ENCODE measurements around the gene IL6R.
"Not testable (repeated sequence)": the region's sequence is repeated elsewhere in the genome, so short reads cannot be mapped to it uniquely, and the experiment has no call there.

IL6R gene

DNA sequence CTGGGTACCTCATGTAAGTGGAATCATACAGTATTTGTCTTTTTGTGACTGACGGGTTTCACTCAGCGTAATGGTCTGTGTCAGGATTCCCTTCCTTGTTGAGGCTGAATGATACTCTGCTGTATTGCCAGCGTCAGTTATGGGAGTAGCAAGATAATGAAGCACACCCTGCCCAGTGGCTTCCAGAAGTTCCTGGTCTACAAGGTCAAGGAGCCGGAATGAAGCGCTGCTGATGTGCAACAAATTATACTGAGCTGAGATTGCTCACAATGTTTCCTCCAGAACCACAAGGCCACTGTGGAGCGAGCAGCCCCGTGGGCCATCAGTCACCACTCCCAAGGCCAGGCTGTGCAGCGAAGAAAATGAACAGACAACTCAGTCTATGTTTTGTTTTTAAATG lies 72.9 kb downstream of the IL6R start:
- no peaks in the 10 kb centered on the region for H3K27me3 ChIP-seq
- no peak overlapping the region for H3K4me2 ChIP-seq
- H3K9me3 ChIP-seq: no peaks in the 10 kb centered on the region
- H3K36me3 ChIP-seq: no peaks in the 10 kb centered on the region
- no peak overlapping the region for H3K4me3 ChIP-seq
- peaks cover 38% of the 10 kb centered on the region for H3K4me1 ChIP-seq
- no peak overlapping the region for H3K27ac ChIP-seq
- no peak for TF ChIP-seq Cebpa-rat (IDR thresholded peaks at IDR 0.05)
- H3K9ac ChIP-seq: no peak overlapping the region
- H4K20me1 ChIP-seq: no peaks in the 10 kb centered on the region

- Histone ChIP-seq H3K36me3 (no peaks in the 10 kb centered on the region), H3K4me2 (no peak overlapping the region), H3K9ac (no peak overlapping the region), H3K27ac (no peak overlapping the region), H4K20me1 (no peaks in the 10 kb centered on the region), H3K9me3 (no peaks in the 10 kb centered on the region), H3K27me3 (no peaks in the 10 kb centered on the region), H3K4me3 (no peak overlapping the region), H3K4me1 (peaks cover 36% of the 10 kb centered on the region)
- no peak for TF ChIP-seq Cebpa-rat (IDR thresholded peaks at IDR 0.05)
Measured at GRCh38 chr1:154478639-154479038, 73.5 kb downstream of the IL6R start.

DNA sequence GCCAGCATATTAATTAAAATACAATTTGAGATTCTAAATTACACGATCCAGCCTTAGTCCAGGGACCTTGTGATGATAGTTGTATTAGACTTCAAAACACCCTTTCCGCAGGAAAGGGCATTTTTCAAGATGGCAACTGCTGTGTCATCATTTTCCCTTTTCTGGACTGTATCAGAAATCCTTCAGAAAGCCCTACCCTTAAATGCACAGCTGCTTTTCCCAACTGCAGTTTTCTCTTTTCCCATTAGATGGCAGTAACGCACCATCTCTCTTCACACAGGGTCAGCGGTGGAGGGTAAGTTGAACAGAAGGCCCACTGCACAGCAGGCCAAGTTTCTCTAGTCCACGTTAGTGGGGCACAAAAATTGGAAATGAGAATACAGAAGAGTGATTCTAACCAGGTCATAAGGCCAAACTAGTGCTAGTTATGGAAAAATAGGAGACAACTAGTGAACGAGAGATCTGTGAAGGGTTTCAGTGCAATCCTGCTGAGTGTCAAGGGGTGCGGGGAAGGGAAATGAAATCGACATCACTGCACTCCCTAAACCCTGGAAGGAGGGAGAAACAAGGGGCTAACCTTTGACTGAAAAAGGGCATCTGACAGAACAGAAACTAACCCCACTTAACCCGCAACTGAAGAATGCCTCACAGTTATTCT lies 74.8 kb downstream of the IL6R start:
- H3K27me3 ChIP-seq: no peaks in the 10 kb centered on the region
- no peak overlapping the region for H3K4me3 ChIP-seq
- H3K9me3 ChIP-seq: no peaks in the 10 kb centered on the region
- no peak overlapping the region for H3K9ac ChIP-seq
- H3K4me1 ChIP-seq: peaks cover 34% of the 10 kb centered on the region
- no peak for TF ChIP-seq Cebpa-rat (IDR thresholded peaks at IDR 0.05)
- H4K20me1 ChIP-seq: no peaks in the 10 kb centered on the region
- no peak overlapping the region for H3K4me2 ChIP-seq
- no peak overlapping the region for H3K27ac ChIP-seq
- H3K36me3 ChIP-seq: no peaks in the 10 kb centered on the region

DNA sequence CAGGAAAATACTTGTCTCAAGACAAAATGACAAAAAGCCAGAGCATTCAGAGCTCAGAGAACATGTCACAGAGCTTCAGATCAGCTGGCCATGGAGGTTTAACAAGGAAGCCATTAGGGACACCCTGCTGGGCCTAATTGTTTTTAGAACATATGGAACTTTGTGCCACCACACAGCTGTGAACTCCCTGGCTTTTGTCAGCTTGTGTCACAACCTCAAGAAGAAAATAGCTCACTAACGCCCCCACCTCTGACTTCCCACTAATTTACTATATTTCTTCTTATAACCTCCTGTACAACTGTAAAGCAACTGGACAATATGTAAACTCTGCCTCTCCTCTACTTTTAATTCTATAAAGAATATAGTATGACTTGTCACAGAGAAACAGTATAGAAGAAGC lies 75.9 kb downstream of the IL6R start:
- Histone ChIP-seq H3K9me3 (no peaks in the 10 kb centered on the region), H3K4me1 (peaks cover 46% of the 10 kb centered on the region), H4K20me1 (no peaks in the 10 kb centered on the region), H3K4me3 (no peak overlapping the region), H3K4me2 (0 out of 2 replicates have a peak overlapping the region, but pooled peaks have one; percentile 0), H3K36me3 (no peaks in the 10 kb centered on the region), H3K9ac (no peak overlapping the region; the same call in 1 of the 2 replicates), H3K27ac (no peak overlapping the region), H3K27me3 (no peaks in the 10 kb centered on the region)
- no peak for TF ChIP-seq Cebpa-rat (IDR thresholded peaks at IDR 0.05)

DNA sequence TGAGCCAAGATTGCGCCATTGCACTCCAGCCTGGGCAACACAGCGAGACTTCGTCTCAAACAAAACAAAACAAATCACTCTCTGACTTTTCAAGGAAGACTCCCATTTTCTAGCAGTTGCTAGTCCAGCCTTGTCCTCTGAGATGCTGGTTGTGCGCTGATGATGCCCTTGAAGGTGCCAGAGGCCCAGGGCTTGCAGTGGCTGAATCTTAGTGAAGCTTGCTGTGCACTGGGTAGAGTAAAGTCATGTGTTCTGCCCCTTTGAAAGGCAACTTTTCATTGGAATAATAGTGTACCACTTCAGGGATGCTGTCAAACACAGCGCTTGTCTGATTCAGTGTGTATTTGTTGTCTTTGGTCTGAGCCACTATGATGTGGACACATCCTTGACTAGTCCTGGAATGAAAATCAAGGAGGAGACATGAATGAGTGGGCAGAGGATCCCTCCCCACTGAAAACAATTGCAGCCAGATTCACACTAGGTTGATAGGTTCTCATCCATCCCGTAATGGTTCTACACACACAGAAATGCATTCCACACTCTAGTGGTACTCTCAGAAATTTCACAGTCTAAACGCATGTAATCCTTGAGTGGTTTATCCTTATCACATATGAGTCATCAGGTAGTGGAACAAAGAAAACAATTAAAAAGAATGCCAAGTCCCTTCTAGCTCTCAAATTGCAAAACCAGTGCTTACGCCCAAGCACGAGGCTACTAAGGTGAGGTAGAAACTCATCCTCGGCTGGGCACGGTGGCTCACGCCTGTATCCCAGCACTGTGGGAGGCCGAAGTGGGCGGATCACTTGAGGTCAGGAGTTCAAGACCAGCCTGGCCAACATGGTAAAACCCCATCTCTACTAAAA lies 79.0 kb downstream of the IL6R start:
- Histone ChIP-seq H3K4me3 (no peak overlapping the region), H3K27me3 (no peaks in the 10 kb centered on the region), H3K27ac (0 out of 2 replicates have a peak overlapping the region, but pooled peaks have one; percentile 37), H3K9me3 (no peaks in the 10 kb centered on the region), H4K20me1 (no peaks in the 10 kb centered on the region), H3K4me1 (peaks cover 43% of the 10 kb centered on the region), H3K36me3 (no peaks in the 10 kb centered on the region), H3K9ac (no peak overlapping the region), H3K4me2 (peak overlapping the region; percentile 75)
- no peak for TF ChIP-seq Cebpa-rat (IDR thresholded peaks at IDR 0.05)

- H3K9me3 ChIP-seq: no peaks in the 10 kb centered on the region
- no peak overlapping the region for H3K4me3 ChIP-seq
- peaks cover 41% of the 10 kb centered on the region for H3K4me1 ChIP-seq
- peak overlapping the region; percentile 37; the same call in 1 of the 2 replicates for H3K27ac ChIP-seq
- no peaks in the 10 kb centered on the region for H3K27me3 ChIP-seq
- H4K20me1 ChIP-seq: no peaks in the 10 kb centered on the region
- H3K36me3 ChIP-seq: no peaks in the 10 kb centered on the region
- H3K9ac ChIP-seq: peak overlapping the region; percentile 47; the same call in 1 of the 2 replicates
- H3K4me2 ChIP-seq: peak overlapping the region; percentile 75
- peak; percentile 64; the same call in 1 of the 2 replicates for TF ChIP-seq Cebpa-rat (IDR thresholded peaks at IDR 0.05)
Measured at GRCh38 chr1:154485106-154485505, 80.0 kb downstream of the IL6R start.

DNA sequence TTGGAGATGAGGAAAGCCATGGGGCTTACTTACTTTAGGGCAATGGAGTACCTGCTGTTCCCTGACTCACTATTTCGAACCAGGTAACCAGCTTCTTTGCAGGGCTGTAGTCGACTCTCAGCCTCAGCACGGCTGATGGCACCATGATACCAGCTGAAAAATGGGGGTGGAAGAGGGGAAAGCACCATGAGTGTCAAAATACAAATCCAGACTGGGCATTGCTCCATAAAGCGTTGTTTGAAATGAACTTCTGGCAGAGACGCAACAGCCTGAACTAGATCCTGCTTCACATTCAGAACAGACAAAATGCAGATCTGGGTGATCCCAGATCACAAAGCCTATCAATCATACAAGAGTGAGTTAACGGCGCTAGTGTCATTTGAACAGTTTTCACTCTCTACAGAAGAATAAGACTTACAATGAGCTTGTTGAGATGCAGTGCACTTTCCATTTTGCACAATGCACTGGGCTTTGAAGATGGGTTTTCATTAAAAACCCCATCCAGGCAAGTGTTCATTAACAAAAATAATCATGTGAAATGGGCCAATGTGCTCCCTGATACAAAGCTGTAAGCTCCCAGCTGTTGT lies 80.9 kb downstream of the IL6R start:
- peak overlapping the region; percentile 75 for H3K4me2 ChIP-seq
- no peaks in the 10 kb centered on the region for H3K27me3 ChIP-seq
- H3K4me3 ChIP-seq: no peak overlapping the region
- H3K9me3 ChIP-seq: no peaks in the 10 kb centered on the region
- no peaks in the 10 kb centered on the region for H4K20me1 ChIP-seq
- H3K27ac ChIP-seq: peak overlapping the region; percentile 14; the same call in 1 of the 2 replicates
- H3K9ac ChIP-seq: no peak overlapping the region; the same call in 1 of the 2 replicates
- H3K36me3 ChIP-seq: no peaks in the 10 kb centered on the region
- TF ChIP-seq Cebpa-rat (IDR thresholded peaks at IDR 0.05): no peak
- H3K4me1 ChIP-seq: peaks cover 34% of the 10 kb centered on the region

- not testable (repeated sequence) for H4K20me1 ChIP-seq, H3K27me3 ChIP-seq, H3K9ac ChIP-seq, H3K9me3 ChIP-seq, H3K4me3 ChIP-seq, H3K36me3 ChIP-seq
- peak overlapping the region; percentile 14; the same call in 1 of the 2 replicates for H3K27ac ChIP-seq
- peaks cover 33% of the 10 kb centered on the region for H3K4me1 ChIP-seq
- peak overlapping the region; percentile 75 for H3K4me2 ChIP-seq
Measured at GRCh38 chr1:154486756-154487155, 81.6 kb downstream of the IL6R start.

DNA sequence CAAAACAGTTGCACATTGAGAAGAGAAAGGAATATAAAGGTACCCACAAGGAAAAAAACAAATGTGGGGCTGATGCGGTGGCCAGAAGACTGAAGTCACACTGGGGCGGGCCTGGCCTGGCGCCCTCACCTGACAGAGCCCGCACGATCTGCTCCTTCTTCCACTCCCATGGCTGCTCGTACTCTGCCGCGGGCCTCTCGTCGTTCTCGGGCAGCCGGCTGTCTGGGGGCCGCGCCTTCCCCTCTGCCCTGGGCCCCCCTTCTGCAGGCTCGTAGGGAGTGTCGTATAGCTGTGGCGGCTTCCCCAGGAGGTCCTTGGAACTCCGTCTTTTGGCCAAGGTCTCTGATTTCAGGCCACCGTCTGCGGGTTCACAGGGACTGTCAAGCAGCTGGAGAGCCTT lies 83.8 kb downstream of the IL6R start:
- no peaks in the 10 kb centered on the region for H3K27me3 ChIP-seq
- no peak overlapping the region for H3K4me2 ChIP-seq
- peaks cover 54% of the 10 kb centered on the region for H3K4me1 ChIP-seq

More for the DNA sequence above, 83.8 kb downstream of the IL6R start:
- Histone ChIP-seq H3K36me3 (no peaks in the 10 kb centered on the region), H3K27ac (no peak overlapping the region), H3K9me3 (no peaks in the 10 kb centered on the region), H4K20me1 (no peaks in the 10 kb centered on the region), H3K4me3 (no peak overlapping the region), H3K9ac (no peak overlapping the region)
- TF ChIP-seq Cebpa-rat (IDR thresholded peaks at IDR 0.05): no peak

All from BLaER1 (cell line).